GM12892 (cell line): ENCODE measurements around the gene METTL8.
"Not testable (repeated sequence)": the region's sequence is repeated elsewhere in the genome, so short reads cannot be mapped to it uniquely, and the experiment has no call there.

Experiments
- DNase-seq: peaks from one replicate; pipeline ENCODE4 v3.0.0; 2011; ENCODE audit not compliant: insufficient read length
- FAIRE-seq: peaks from 2 replicates; lab custom pipeline; 2011; peaks lifted over from hg19 to GRCh38; lab: Jason Lieb, UNC
- POLR2A ChIP-seq: IDR thresholded peaks from 2 replicates; pipeline ENCODE4 v1.6.1; 2011; ENCODE audit warnings: low read depth, low read length, control low read depth
- POLR2AphosphoS5 ChIP-seq: IDR thresholded peaks from 2 replicates; pipeline ENCODE4 v1.6.1; 2011; ENCODE audit warnings: low read depth, low read length, control low read depth
- TAF1 ChIP-seq: IDR thresholded peaks from 2 replicates; pipeline ENCODE4 v1.6.1; 2011; ENCODE audit warnings: low read depth, mild to moderate bottlenecking, control low read depth, low read length, borderline replicate concordance

METTL8 gene

GRCh38 chr2:171325886-171326585, 107.8 kb downstream of the METTL8 start:
- FAIRE-seq, result peak; percentile 50
- DNase-seq, result no peak

GRCh38 chr2:171323971-171324528, 109.7 kb downstream of the METTL8 start:
- FAIRE-seq (peak; percentile 94), DNase-seq (no peak)
- TF ChIP-seq POLR2A (no peak), POLR2AphosphoS5 (peak; percentile 44)

More at GRCh38 chr2:171325886-171326585, 107.8 kb downstream of the METTL8 start:
- TF ChIP-seq POLR2A (no peak), POLR2AphosphoS5 (no peak)

GRCh38 chr2:171322928-171323327, 110.9 kb downstream of the METTL8 start:
- DNase-seq (no peak), FAIRE-seq (peak; percentile 51)
- TF ChIP-seq POLR2A (no peak), POLR2AphosphoS5 (no peak), TAF1 (no peak)

GRCh38 chr2:171320731-171321130, 113.1 kb downstream of the METTL8 start:
- FAIRE-seq, result peak; percentile 87
- DNase-seq, result no peak
- TF ChIP-seq POLR2A (no peak), TAF1 (no peak), POLR2AphosphoS5 (no peak)

GRCh38 chr2:171320208-171320621, 113.6 kb downstream of the METTL8 start:
- FAIRE-seq (no peak), DNase-seq (no peak)
- TF ChIP-seq TAF1 (no peak), POLR2A (0 out of 2 replicates have a peak, but pooled peaks have one; percentile 22)

GRCh38 chr2:171319164-171319810, 114.5 kb downstream of the METTL8 start:
- peak; percentile 98 for FAIRE-seq
- no peak for DNase-seq
- peak; percentile 86 for TF ChIP-seq POLR2AphosphoS5
- TF ChIP-seq TAF1, result no peak
- peak; percentile 58 for TF ChIP-seq POLR2A

GRCh38 chr2:171318463-171318934, 115.3 kb downstream of the METTL8 start:
- no peak for TF ChIP-seq POLR2A
- no peak for TF ChIP-seq TAF1
- TF ChIP-seq POLR2AphosphoS5, result no peak
- FAIRE-seq, result no peak

GRCh38 chr2:171317492-171318125, 116.2 kb downstream of the METTL8 start:
- FAIRE-seq (peak; percentile 63), DNase-seq (no peak)
- TF ChIP-seq POLR2AphosphoS5 (peak; percentile 85), TAF1 (no peak), POLR2A (peak; percentile 70; the same call in 1 of the 2 replicates)

More at GRCh38 chr2:171318463-171318934, 115.3 kb downstream of the METTL8 start:
- no peak for DNase-seq

GRCh38 chr2:171316755-171317337, 116.9 kb downstream of the METTL8 start:
- DNase-seq, result no peak
- peak; percentile 14 for FAIRE-seq
- TF ChIP-seq POLR2AphosphoS5, result no peak
- no peak for TF ChIP-seq POLR2A
- TF ChIP-seq TAF1, result no peak

- FAIRE-seq (no peak), DNase-seq (no peak)
- no peak for TF ChIP-seq POLR2AphosphoS5
- TF ChIP-seq POLR2A, result no peak
- TF ChIP-seq TAF1, result no peak
Observed at GRCh38 chr2:171316220-171316619, 117.6 kb downstream of the METTL8 start.

GRCh38 chr2:171315781-171316180, 118.0 kb downstream of the METTL8 start:
- TF ChIP-seq TAF1, result no peak
- TF ChIP-seq POLR2A, result no peak
- no peak for TF ChIP-seq POLR2AphosphoS5
- FAIRE-seq (no peak), DNase-seq (no peak)

- not testable (repeated sequence) for FAIRE-seq, DNase-seq
Observed at GRCh38 chr2:171312182-171312581, 121.6 kb downstream of the METTL8 start.

- not testable (repeated sequence) for FAIRE-seq
Observed at GRCh38 chr2:171311589-171311988, 122.2 kb downstream of the METTL8 start.

More at GRCh38 chr2:171311589-171311988, 122.2 kb downstream of the METTL8 start:
- DNase-seq, result not testable (repeated sequence)
